Measurements from ENCODE around the gene TTC28.

DNA sequence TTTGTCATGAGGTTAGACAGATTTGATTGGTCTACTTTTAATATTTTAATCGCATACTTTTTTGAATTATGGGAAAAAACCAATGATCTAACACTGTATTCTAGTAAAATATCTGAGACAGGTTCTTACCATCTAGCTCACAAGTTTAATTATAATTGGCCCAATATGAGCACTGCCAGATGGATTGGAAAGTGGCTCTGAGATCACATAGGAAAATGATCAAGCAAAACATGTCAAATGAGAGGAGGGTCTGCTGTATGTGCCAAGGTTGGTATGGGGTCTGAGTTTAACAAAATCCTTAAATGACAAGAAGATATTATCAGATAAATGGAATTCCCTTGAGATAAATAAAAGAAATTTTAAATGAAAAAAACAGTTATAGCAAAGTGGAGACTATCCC, 264.7 kb downstream of the TTC28 start:
- no peak for TF ChIP-seq POLR2AphosphoS5 (IDR thresholded peaks at IDR 0.05)
- TF ChIP-seq, protein P1, sequence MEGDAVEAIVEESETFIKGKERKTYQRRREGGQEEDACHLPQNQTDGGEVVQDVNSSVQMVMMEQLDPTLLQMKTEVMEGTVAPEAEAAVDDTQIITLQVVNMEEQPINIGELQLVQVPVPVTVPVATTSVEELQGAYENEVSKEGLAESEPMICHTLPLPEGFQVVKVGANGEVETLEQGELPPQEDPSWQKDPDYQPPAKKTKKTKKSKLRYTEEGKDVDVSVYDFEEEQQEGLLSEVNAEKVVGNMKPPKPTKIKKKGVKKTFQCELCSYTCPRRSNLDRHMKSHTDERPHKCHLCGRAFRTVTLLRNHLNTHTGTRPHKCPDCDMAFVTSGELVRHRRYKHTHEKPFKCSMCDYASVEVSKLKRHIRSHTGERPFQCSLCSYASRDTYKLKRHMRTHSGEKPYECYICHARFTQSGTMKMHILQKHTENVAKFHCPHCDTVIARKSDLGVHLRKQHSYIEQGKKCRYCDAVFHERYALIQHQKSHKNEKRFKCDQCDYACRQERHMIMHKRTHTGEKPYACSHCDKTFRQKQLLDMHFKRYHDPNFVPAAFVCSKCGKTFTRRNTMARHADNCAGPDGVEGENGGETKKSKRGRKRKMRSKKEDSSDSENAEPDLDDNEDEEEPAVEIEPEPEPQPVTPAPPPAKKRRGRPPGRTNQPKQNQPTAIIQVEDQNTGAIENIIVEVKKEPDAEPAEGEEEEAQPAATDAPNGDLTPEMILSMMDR (IDR thresholded peaks at IDR 0.05): no peak

All from gastroesophageal sphincter (tissue), 3 donors.